Suprapubic skin (tissue), 4 donors: ENCODE measurements around the gene DDX49.

Experiments
- POLR2A ChIP-seq, 2 donors: fragments of 450-650 bp; IDR thresholded peaks; one replicate each; pipeline ENCODE4 v1.6.1; 2017; ENCODE audit warnings: antibody characterized with exemption in 2 of 2, mild to moderate bottlenecking in 2 of 2, moderate library complexity in 2 of 2
- POLR2AphosphoS5 ChIP-seq, 3 donors: sonication (generic); formaldehyde crosslinking; IDR thresholded peaks; one replicate each; pipeline ENCODE4 v1.6.1; 2017; ENCODE audit warnings: antibody characterized with exemption in 3 of 3

DNA sequence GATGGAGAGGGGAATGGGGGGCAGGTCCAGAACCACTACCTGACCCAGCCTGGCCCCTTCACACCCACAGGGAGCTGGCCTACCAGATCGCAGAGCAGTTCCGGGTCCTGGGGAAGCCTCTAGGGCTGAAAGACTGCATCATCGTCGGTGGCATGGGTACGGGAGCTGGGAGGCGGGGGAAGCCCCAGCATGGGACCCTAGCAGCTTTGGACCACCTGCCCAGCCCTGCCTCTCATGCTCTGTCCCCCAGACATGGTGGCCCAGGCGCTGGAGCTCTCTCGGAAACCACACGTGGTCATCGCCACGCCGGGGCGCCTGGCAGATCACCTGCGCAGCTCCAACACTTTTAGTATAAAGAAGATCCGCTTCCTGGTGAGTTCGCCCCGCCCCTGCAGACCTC, 2.1 kb downstream of the DDX49 start:
- TF ChIP-seq POLR2AphosphoS5 (IDR thresholded peaks at IDR 0.05) (no peak), POLR2A (IDR thresholded peaks at IDR 0.05) (no peak)
